Measurements from ENCODE around the gene ABCC9. TPM values are rescaled to one million over a fixed set of nuclear protein-coding genes. Genes with fewer than 3 reads are reported as not detected.

ABCC9 gene
- total RNA-seq, 1 experiment from 2014 or later, result not detected

- Mint-ChIP-seq H3K4me1 (no peaks in the 10 kb centered on the region), H3K27ac (no peak overlapping the region), H3K4me3 (no peak overlapping the region), H3K36me3 (ENCODE audit: insufficient read depth in 1 of 3, low read depth in 3 of 3) (peaks cover 0 to 9% (median 2%) of the 10 kb centered on the region in 3 experiments; a peak in 3 of 7 replicates), H3K27me3 (ENCODE audit: low read depth) (peaks cover 14% of the 10 kb centered on the region), H3K9me3 (peaks cover 13% of the 10 kb centered on the region in 2 experiments)
- Histone ChIP-seq H2BK120ac (ENCODE audit: low read depth, low read length, poor library complexity, severe bottlenecking) (no peak overlapping the region), H3K4me2 (ENCODE audit: insufficient read depth, insufficient read length, low read length) (no peak overlapping the region), H4K91ac (ENCODE audit: insufficient read length, low read depth, low read length) (no peak overlapping the region), H3K27ac (ENCODE audit: insufficient read length, low read depth, low read length) (no peak overlapping the region), H2BK5ac (ENCODE audit: insufficient read length, low read length) (no peak overlapping the region), H2BK15ac (ENCODE audit: low read depth, low read length) (no peak overlapping the region), H3K79me1 (ENCODE audit: insufficient read depth, low read depth, low read length, poor library complexity, severe bottlenecking) (no peaks in the 10 kb centered on the region), H3K4me1 (ENCODE audit: insufficient read depth, low read length) (no peaks in the 10 kb centered on the region), H3K14ac (ENCODE audit: insufficient read depth, low read length) (no peak overlapping the region), H3K27me3 (ENCODE audit: insufficient read depth, low read length) (no peaks in the 10 kb centered on the region), H2AFZ (ENCODE audit: low read length) (no peak overlapping the region), H3T11ph (ENCODE audit: low read length) (no peak overlapping the region), H3K23ac (ENCODE audit: insufficient read length, low read depth, low read length) (no peak overlapping the region), H4K8ac (replicated peaks; ENCODE audit: insufficient read length, low read depth, low read length) (no peak overlapping the region), H3K9ac (ENCODE audit: extremely low read depth, insufficient read length, low read length) (no peak overlapping the region), H3K4ac (ENCODE audit: low read depth, low read length) (no peak overlapping the region), H2BK12ac (ENCODE audit: insufficient read length, low read depth, low read length) (no peak overlapping the region), H3K9me3 (ENCODE audit: control insufficient read depth, low read depth, low read length) (no peaks in the 10 kb centered on the region), H4K20me1 (ENCODE audit: control insufficient read depth, insufficient read depth, insufficient read length) (no peaks in the 10 kb centered on the region), H3K56ac (ENCODE audit: insufficient read length, low read depth, low read length) (no peak overlapping the region), H2AK5ac (ENCODE audit: insufficient read length, low read length) (no peak overlapping the region), H2BK20ac (ENCODE audit: low read depth, low read length, poor library complexity, severe bottlenecking) (no peak overlapping the region), H3K23me2 (ENCODE audit: insufficient read length, low read depth, low read length, poor library complexity, severe bottlenecking) (no peaks in the 10 kb centered on the region), H3K18ac (ENCODE audit: insufficient read length, low read depth, low read length) (no peak overlapping the region), H3K79me2 (ENCODE audit: insufficient read depth, low read length) (no peaks in the 10 kb centered on the region), H4K5ac (ENCODE audit: insufficient read length, low read depth, low read length) (no peak overlapping the region)
- WGBS (ENCODE audit: extremely low coverage, insufficient read length, low lambda C conversion rate), result no CpG with 5 or more reads among the region's 1 CpG
- DNase-seq, result no peak
- TF ChIP-seq CTCF (conservative IDR thresholded peaks at IDR 0.05), result no peak
These were observed 9.4 kb upstream of the ABCC9 start for GRCh38 chr12:21950649-21951048.

Data from H9 (cell line).